A673 (cell line): ENCODE data around the gene ANKZF1. TPM values are rescaled to one million over a fixed set of nuclear protein-coding genes. Genes with fewer than 3 reads are reported as not detected.

Source experiments
- Bru-seq: library from RNA; stranded (reverse); fragments of 400-500 nt; gene quantifications from one replicate; lab custom pipeline; 2021; lab: Mats Ljungman, UMichigan
- BruChase-seq, 2 experiments: library from RNA; stranded (reverse); fragments of 400-500 nt; gene quantifications; one replicate each; lab custom pipeline; 2021; lab: Mats Ljungman, UMichigan
- BruUV-seq: library from RNA; stranded (reverse); fragments of 400-500 nt; replicated peaks from 2 replicates; lab custom pipeline; 2021; lab: Mats Ljungman, UMichigan
- CTCF ChIA-PET: fragments of 300-600 bp; sonication (Branson Sonifier 250); formaldehyde crosslinking; loops from one replicate; lab custom pipeline; 2022; ENCODE audit warnings: antibody characterized with exemption; lab: Charles Lee
- POLR2A ChIA-PET: fragments of 300-600 bp; sonication (Branson Sonifier 250); formaldehyde crosslinking; loops from one replicate; lab custom pipeline; 2022; ENCODE audit warnings: antibody characterized with exemption; ENCODE audit not compliant: low non-redundant PET; lab: Charles Lee
- DNase-seq: peaks from one replicate; pipeline ENCODE4 v3.0.0-alpha.2; 2015; ENCODE audit warnings: low spot score
- H3K27ac ChIP-seq: fragments of 200-600 bp; sonication (generic); 2 replicates; pipeline ENCODE4 v1.5.1; 2016; ENCODE audit warnings: mixed run types, low read depth, mild to moderate bottlenecking, mixed read lengths, antibody characterized with exemption, low read length; ENCODE audit not compliant: poor library complexity, severe bottlenecking
- H3K27me3 ChIP-seq: fragments of 200-600 bp; sonication (generic); replicated peaks from 2 replicates; pipeline ENCODE4 v1.6.1; 2017; ENCODE audit warnings: mixed run types, low read depth, mild to moderate bottlenecking, mixed read lengths, antibody characterized with exemption, low read length; ENCODE audit not compliant: insufficient read depth, poor library complexity
- H3K36me3 ChIP-seq: fragments of 200-600 bp; sonication (generic); 2 replicates; pipeline ENCODE4 v1.6.1; 2016; ENCODE audit warnings: mixed run types, mild to moderate bottlenecking, mixed read lengths, antibody characterized with exemption, low read length; ENCODE audit not compliant: insufficient read depth, poor library complexity, severe bottlenecking
- H3K4me1 ChIP-seq: fragments of 200-600 bp; sonication (generic); 2 replicates; pipeline ENCODE4 v1.6.1; 2017; ENCODE audit warnings: mixed run types, mild to moderate bottlenecking, mixed read lengths, antibody characterized with exemption, low read length; ENCODE audit not compliant: insufficient read depth, poor library complexity, severe bottlenecking
- H3K4me3 ChIP-seq: fragments of 200-600 bp; sonication (generic); 2 replicates; pipeline ENCODE4 v1.5.1; 2016; ENCODE audit warnings: low read depth, mixed run types, mild to moderate bottlenecking, mixed read lengths, low read length; ENCODE audit not compliant: poor library complexity, severe bottlenecking
- H3K9me3 ChIP-seq: fragments of 200-600 bp; sonication (generic); 2 replicates; pipeline ENCODE4 v1.6.1; 2016; ENCODE audit warnings: mixed run types, low read depth, mild to moderate bottlenecking, mixed read lengths, antibody characterized with exemption, low read length; ENCODE audit not compliant: poor library complexity, severe bottlenecking
- EZH2 ChIP-seq: fragments of 200-600 bp; sonication (generic); IDR thresholded peaks from 2 replicates; pipeline ENCODE4 v1.6.1; 2017; ENCODE audit warnings: borderline replicate concordance, low read depth, mild to moderate bottlenecking, mixed read lengths, antibody characterized with exemption, low read length; ENCODE audit not compliant: poor library complexity, severe bottlenecking
- intact Hi-C: fragments of 100-400 bp; cut with micrococcal nuclease; formaldehyde crosslinking; loops from one replicate; pipeline ENCODE4 v1.10.0; 2022; ENCODE audit not compliant: unreplicated experiment
- long read RNA-seq: library from polyadenylated mRNA; stranded (forward); transcript quantifications from one replicate; pipeline ENCODE4 v2.0.0, GENCODE V29; 2022
- total RNA-seq: library from RNA; stranded (reverse); gene quantifications from 2 replicates; pipeline ENCODE4 v1.2.3, GENCODE V29; 2021
- TF ChIP-seq, protein P1 (sequence below): fragments of 300-800, 200-600 bp; sonication (generic); conservative IDR thresholded peaks from 2 replicates; pipeline ENCODE4 v1.5.1; 2017; ENCODE audit warnings: low read depth, mild to moderate bottlenecking, antibody characterized with exemption, low read length, moderate library complexity, mixed read lengths

The ANKZF1 gene, protein sequence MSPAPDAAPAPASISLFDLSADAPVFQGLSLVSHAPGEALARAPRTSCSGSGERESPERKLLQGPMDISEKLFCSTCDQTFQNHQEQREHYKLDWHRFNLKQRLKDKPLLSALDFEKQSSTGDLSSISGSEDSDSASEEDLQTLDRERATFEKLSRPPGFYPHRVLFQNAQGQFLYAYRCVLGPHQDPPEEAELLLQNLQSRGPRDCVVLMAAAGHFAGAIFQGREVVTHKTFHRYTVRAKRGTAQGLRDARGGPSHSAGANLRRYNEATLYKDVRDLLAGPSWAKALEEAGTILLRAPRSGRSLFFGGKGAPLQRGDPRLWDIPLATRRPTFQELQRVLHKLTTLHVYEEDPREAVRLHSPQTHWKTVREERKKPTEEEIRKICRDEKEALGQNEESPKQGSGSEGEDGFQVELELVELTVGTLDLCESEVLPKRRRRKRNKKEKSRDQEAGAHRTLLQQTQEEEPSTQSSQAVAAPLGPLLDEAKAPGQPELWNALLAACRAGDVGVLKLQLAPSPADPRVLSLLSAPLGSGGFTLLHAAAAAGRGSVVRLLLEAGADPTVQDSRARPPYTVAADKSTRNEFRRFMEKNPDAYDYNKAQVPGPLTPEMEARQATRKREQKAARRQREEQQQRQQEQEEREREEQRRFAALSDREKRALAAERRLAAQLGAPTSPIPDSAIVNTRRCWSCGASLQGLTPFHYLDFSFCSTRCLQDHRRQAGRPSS
- 30.6 and 39.1 TPM in 2 replicates for total RNA-seq
- percentile 63 among the genes with signal in this experiment for Bru-seq, nascent RNA
- BruChase-seq, experiment 1, labeled RNA remaining after a 2-hour chase = percentile 78 among the genes with signal in this experiment
- BruChase-seq, experiment 2, labeled RNA remaining after a 6-hour chase = percentile 72 among the genes with signal in this experiment
- long read RNA-seq, transcript ANKZF1-201 (14 exons, 2,579 nt) = major isoform, 21 of 55 reads
- long read RNA-seq, partial matches to known transcripts = 7 of 55 reads
- long read RNA-seq, other reads (novel, unspliced or antisense) = 26 of 55 reads

DNA sequence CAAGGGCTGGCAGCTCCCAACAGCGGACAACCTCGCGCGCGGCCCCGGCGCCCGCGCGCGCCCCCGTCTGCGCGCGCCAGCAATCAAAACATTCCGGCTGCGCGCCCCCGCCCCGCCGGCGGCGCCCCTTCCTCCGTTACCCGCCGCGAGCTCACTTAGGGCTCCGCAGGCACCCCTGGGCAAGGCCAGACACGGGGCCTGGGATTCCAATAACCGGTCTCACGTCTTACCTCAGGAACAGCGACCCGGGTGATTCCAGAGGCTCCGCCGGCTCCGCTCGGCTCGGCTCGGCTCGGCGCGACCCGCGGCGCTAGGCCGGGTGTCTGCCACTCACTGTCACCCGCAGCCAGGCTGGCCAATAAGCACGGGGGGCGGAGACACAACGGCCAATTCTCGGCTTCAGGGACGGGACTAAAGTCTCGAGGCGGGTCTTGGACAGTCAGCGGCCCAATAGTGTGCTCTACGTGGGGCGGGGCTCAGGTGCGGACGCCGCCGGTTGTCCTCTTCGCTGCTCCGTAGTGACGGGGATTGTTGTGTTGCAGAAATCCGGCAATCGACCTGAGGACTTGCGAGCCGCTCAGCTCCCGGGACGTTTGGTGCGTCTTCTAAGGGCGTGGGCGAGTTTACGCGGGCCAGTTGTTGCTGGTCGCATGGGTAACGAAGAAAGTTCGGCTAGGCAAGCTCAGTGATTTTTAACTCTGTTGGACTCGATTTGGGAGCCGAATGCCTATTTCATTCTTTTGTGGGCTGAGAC is at the start of gene ANKZF1, which contains the start of gene ATG9A:
ANKZF1 (plus strand) TSS at position 502 of the 754 bp plus-strand sequence. CDS start 452 bp downstream, outside the sequence.
ATG9A (minus strand) TSS at position 332 of the 754 bp plus-strand sequence. CDS start 1,612 bp downstream, outside the sequence.
- intact Hi-C loops = no loop called here
- Histone ChIP-seq H3K36me3 (peaks cover 40% of the 10 kb centered on the region), H3K9me3 (no peaks in the 10 kb centered on the region), H3K4me1 (peaks cover 6% of the 10 kb centered on the region), H3K27me3 (no peaks in the 10 kb centered on the region), H3K4me3 (peak within 1 kb of the TSS; percentile 71), H3K27ac (peak within 1 kb of the TSS; percentile 89)
- DNase-seq = peak; percentile 100
- TF ChIP-seq, protein P1, sequence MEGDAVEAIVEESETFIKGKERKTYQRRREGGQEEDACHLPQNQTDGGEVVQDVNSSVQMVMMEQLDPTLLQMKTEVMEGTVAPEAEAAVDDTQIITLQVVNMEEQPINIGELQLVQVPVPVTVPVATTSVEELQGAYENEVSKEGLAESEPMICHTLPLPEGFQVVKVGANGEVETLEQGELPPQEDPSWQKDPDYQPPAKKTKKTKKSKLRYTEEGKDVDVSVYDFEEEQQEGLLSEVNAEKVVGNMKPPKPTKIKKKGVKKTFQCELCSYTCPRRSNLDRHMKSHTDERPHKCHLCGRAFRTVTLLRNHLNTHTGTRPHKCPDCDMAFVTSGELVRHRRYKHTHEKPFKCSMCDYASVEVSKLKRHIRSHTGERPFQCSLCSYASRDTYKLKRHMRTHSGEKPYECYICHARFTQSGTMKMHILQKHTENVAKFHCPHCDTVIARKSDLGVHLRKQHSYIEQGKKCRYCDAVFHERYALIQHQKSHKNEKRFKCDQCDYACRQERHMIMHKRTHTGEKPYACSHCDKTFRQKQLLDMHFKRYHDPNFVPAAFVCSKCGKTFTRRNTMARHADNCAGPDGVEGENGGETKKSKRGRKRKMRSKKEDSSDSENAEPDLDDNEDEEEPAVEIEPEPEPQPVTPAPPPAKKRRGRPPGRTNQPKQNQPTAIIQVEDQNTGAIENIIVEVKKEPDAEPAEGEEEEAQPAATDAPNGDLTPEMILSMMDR = no peak
- no peak for TF ChIP-seq EZH2
- CTCF ChIA-PET = no interaction called here
- BruUV-seq = no TSS peak
- POLR2A ChIA-PET = interaction anchor here (0.6 kb wide), 1 partner anchor 21 kb away, joined by 4 read pairs; no protein-coding TSS in a partner anchor

DNA sequence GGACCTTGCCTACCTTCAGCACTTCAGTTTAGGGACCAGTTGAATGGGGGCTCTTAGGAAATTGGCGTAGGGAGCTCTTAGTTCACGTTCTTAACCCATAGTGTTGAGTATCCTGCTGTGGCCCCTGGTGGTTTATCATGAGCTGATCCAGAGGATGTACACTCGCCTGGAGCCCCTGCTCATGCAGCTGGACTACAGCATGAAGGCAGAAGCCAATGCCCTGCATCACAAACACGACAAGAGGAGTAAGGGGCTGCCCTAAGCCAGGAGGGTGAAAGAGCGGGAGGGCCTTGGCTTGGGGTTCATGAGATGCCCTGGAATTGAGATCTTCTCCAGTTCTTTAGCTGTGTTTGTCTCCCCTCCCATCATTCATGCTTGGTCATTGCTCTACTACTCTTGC is 48.6 kb upstream of the ANKZF1 start:
- intact Hi-C loops = no loop called here
- TF ChIP-seq EZH2 = no peak
- TF ChIP-seq, protein P1 = no peak

More for the DNA sequence above, 48.6 kb upstream of the ANKZF1 start:
- H3K4me1 ChIP-seq = peaks cover 5% of the 10 kb centered on the region
- H3K27ac ChIP-seq = no peak overlapping the region
- H3K36me3 ChIP-seq = peaks cover 40% of the 10 kb centered on the region
- BruUV-seq = no TSS peak
- no peak for DNase-seq
- POLR2A ChIA-PET = no interaction called here
- CTCF ChIA-PET = no interaction called here
- no peaks in the 10 kb centered on the region for H3K9me3 ChIP-seq
- no peaks in the 10 kb centered on the region for H3K27me3 ChIP-seq
- H3K4me3 ChIP-seq = no peak overlapping the region
